PFSK-1 (cell line): ENCODE results near the gene UNC45A.

Experiments used
- FOXP2 ChIP-seq: optimal IDR thresholded peaks from 2 replicates; pipeline ENCODE3; 2011; ENCODE audit warnings: borderline replicate concordance, control low read depth, inconsistent platforms; ENCODE audit not compliant: insufficient read depth; ENCODE audit errors: extremely low read length, extremely low read depth
- POLR2AphosphoS5 ChIP-seq: IDR thresholded peaks from 2 replicates; pipeline ENCODE4 v1.6.1; 2012; ENCODE audit warnings: low read depth, mild to moderate bottlenecking, control low read depth, low read length, moderate library complexity
- SIN3A ChIP-seq: IDR thresholded peaks from 2 replicates; pipeline ENCODE4 v1.6.1; 2012; ENCODE audit warnings: mild to moderate bottlenecking, low read length, moderate library complexity, borderline replicate concordance; ENCODE audit not compliant: insufficient read depth
- TAF1 ChIP-seq: IDR thresholded peaks from 2 replicates; pipeline ENCODE4 v1.6.1; 2012; ENCODE audit warnings: low read length, control low read depth, borderline replicate concordance; ENCODE audit not compliant: insufficient read depth
- TF ChIP-seq, protein P1 (sequence below), 2 experiments: IDR thresholded peaks; 2 replicates each; pipeline versions ENCODE4 v1.6.1 to v1.8.0; 2011 to 2012; ENCODE audit warnings: low read depth in 2 of 2, low read length in 2 of 2, control low read depth in 1 of 2, inconsistent platforms in 1 of 2, mild to moderate bottlenecking in 1 of 2, moderate library complexity in 1 of 2; ENCODE audit not compliant: insufficient read depth in 1 of 2

DNA sequence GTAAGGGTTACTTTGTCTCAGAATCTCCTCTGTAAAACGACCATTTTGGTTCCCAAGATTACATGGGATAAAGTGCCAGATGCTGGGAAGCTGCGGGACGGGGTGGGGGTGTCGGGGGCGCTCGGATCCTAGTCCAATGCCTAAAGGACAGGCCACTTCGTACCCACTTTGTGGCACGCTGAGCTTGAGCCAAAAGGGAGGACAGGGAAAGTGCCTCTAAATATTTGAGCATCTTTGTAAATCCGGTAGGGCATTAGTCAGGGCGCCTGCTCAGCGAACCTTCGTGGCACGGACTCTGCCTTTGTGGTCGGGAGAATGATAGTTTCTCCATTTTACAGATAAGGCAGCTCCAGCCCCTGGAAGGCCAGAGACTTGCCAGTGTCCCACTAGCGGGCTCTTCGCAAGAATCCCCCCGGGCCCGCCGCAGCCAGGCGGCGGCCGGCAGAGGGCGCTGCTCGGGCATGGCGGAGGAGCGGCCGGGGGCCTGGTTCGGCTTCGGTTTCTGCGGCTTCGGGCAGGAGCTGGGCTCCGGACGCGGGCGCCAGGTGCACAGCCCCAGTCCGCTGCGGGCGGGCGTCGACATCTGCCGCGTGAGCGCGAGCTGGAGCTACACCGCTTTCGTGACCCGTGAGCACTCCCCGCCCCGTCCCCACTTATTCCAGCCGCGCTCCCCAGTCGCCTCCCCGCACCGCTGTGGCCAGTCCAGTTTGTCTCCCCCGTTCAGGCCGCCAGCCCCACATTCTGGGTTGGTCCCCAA, 21.4 kb downstream of the UNC45A start:
- TF ChIP-seq, protein P1, sequence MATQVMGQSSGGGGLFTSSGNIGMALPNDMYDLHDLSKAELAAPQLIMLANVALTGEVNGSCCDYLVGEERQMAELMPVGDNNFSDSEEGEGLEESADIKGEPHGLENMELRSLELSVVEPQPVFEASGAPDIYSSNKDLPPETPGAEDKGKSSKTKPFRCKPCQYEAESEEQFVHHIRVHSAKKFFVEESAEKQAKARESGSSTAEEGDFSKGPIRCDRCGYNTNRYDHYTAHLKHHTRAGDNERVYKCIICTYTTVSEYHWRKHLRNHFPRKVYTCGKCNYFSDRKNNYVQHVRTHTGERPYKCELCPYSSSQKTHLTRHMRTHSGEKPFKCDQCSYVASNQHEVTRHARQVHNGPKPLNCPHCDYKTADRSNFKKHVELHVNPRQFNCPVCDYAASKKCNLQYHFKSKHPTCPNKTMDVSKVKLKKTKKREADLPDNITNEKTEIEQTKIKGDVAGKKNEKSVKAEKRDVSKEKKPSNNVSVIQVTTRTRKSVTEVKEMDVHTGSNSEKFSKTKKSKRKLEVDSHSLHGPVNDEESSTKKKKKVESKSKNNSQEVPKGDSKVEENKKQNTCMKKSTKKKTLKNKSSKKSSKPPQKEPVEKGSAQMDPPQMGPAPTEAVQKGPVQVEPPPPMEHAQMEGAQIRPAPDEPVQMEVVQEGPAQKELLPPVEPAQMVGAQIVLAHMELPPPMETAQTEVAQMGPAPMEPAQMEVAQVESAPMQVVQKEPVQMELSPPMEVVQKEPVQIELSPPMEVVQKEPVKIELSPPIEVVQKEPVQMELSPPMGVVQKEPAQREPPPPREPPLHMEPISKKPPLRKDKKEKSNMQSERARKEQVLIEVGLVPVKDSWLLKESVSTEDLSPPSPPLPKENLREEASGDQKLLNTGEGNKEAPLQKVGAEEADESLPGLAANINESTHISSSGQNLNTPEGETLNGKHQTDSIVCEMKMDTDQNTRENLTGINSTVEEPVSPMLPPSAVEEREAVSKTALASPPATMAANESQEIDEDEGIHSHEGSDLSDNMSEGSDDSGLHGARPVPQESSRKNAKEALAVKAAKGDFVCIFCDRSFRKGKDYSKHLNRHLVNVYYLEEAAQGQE (IDR thresholded peaks at IDR 0.05; ENCODE audit: insufficient read depth in 1 of 2, low read depth in 2 of 2, low read length in 2 of 2): no peak
- TF ChIP-seq TAF1: 0 out of 2 replicates have a peak, but pooled peaks have one; percentile 23
- no peak for TF ChIP-seq POLR2AphosphoS5
- TF ChIP-seq FOXP2: no peak
- TF ChIP-seq SIN3A: no peak
